Mucosa of stomach (tissue), 1 donor: ENCODE results near the gene NCLN.
"Not testable (repeated sequence)": the region's sequence is repeated elsewhere in the genome, so short reads cannot be mapped to it uniquely, and the experiment has no call there.

ENCODE experiments used
- H3K27me3 ChIP-seq: one replicate; pipeline ENCODE4 v1.7.0; 2013; ENCODE audit warnings: mild to moderate bottlenecking, low read length; ENCODE audit not compliant: control insufficient read depth, insufficient read depth
- H3K36me3 ChIP-seq: one replicate; pipeline ENCODE4 v1.7.0; 2013; ENCODE audit warnings: low read length; ENCODE audit not compliant: control insufficient read depth, insufficient read depth
- H3K4me1 ChIP-seq: one replicate; pipeline ENCODE4 v1.7.0; 2013; ENCODE audit warnings: mild to moderate bottlenecking, low read length; ENCODE audit not compliant: control insufficient read depth, insufficient read depth
- H3K4me3 ChIP-seq: one replicate; pipeline ENCODE4 v1.7.0; 2013; ENCODE audit warnings: low read length
- H3K9ac ChIP-seq: one replicate; pipeline ENCODE4 v1.7.0; 2013; ENCODE audit warnings: mild to moderate bottlenecking, low read length, moderate library complexity
- H3K9me3 ChIP-seq: one replicate; pipeline ENCODE4 v1.7.0; 2013; ENCODE audit warnings: mild to moderate bottlenecking, low read length, moderate library complexity; ENCODE audit not compliant: control insufficient read depth
- donor health status: Pancreatic carcinoma.

NCLN gene

DNA sequence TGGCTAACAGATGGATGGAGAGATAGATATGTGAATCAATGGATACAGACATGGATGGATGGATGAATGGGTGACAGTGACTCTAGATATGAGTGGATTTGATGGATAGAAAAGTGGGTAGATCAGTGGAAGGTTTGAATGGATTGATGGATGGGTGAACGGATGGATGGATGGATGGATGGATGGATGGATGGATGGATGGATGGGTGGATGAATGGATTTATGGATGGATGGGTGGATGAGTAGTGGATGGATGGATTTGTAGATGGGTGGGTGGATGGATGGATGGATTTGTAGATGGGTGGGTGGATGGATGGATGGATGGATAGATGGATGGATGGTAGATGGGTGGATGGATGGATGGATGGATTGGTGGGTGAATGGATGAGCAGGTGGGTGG lies 45.6 kb downstream of the NCLN start:
- no peaks in the 10 kb centered on the region for H3K9me3 ChIP-seq
- no peak overlapping the region for H3K9ac ChIP-seq
- H3K36me3 ChIP-seq = no peaks in the 10 kb centered on the region
- H3K27me3 ChIP-seq = peaks cover 28% of the 10 kb centered on the region
- H3K4me1 ChIP-seq = no peaks in the 10 kb centered on the region
- H3K4me3 ChIP-seq = no peak overlapping the region

DNA sequence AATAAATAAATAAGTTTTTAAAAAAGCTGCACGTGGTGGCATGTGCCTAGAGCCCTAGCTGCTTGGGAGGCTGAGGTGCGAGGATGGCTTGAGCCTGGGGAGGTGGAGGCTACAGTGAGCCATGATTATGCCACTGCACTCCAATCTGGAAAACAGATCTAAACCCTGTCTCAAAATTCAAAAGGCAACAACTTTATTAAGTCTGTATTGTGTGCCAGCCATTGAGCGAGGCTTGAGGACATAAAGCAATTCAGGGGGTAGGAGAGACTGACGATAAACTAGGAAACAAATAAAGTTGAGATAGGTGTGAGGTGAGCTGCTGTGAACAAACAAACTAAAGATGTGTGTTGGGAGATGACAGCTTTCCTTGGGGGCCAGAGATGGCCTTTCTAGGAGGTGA lies 47.4 kb downstream of the NCLN start:
- H3K27me3 ChIP-seq = peaks cover 15% of the 10 kb centered on the region

DNA sequence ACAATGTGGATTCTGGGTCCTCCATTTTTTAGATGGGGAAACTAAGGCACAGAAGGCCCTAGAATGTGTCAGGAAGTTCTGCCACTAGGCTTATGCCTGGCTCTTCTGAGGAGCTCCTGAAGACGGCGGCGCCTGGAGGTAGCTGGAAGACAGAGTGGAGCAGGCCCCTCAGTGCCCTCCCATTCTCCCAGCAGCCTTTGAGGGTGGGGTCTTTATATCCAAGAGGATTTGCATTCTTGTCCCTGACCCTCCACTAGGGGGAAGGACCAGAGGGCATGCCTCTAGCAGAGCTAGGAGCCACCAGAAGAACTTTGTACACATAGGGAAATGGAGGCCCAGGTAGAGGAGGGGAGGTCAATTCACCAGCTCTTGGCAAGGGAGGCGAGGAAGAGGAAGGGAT lies 48.1 kb downstream of the NCLN start:
- Histone ChIP-seq H3K4me3 (no peak overlapping the region), H3K4me1 (no peaks in the 10 kb centered on the region), H3K27me3 (peaks cover 11% of the 10 kb centered on the region), H3K9me3 (no peaks in the 10 kb centered on the region), H3K36me3 (no peaks in the 10 kb centered on the region), H3K9ac (no peak overlapping the region)

More for the DNA sequence above, 47.4 kb downstream of the NCLN start:
- H3K4me1 ChIP-seq = no peaks in the 10 kb centered on the region
- H3K9me3 ChIP-seq = no peaks in the 10 kb centered on the region
- no peak overlapping the region for H3K4me3 ChIP-seq
- no peaks in the 10 kb centered on the region for H3K36me3 ChIP-seq
- no peak overlapping the region for H3K9ac ChIP-seq

DNA sequence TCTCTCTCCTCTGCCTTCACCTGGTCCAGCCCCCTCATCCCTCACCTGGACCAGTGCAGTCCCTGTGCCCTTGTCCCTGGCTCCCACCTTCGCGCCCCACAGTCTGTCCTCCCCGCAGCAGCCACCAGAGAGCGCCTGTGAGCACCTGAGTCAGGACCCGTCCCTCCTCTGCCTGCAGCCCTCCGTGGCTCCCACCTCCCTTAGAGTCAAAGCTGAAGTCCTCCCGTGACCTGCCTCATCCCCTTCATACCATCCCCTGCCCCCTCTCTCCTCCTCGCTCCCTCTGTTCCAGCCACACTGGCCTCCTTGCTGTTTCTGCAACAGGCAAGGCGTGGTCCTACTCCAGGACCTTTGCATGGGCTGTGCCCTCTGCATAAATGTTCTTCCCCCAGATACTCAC lies 49.1 kb downstream of the NCLN start:
- Histone ChIP-seq H3K4me1 (no peaks in the 10 kb centered on the region), H3K27me3 (peaks cover 1% of the 10 kb centered on the region), H3K9me3 (no peaks in the 10 kb centered on the region), H3K4me3 (no peak overlapping the region), H3K9ac (no peak overlapping the region), H3K36me3 (no peaks in the 10 kb centered on the region)

DNA sequence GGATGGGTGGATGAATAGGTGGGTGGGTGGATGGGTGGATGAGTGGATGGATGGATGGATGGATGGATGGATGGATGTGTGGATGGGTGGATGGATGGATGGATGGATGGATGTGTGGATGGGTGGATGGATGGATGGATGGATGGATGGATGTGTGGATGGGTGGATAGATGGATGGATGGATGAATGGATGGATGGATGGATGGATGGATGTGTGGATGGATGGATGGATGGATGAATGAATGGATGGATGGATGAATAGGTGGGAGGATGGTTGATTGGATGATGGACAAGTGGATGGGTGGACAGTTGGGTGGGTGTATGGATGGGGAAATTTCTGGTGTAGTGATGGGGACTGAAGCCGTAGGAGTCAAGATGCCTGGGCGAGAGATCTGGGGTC lies 49.9 kb downstream of the NCLN start:
- not testable (repeated sequence) for H3K27me3 ChIP-seq

DNA sequence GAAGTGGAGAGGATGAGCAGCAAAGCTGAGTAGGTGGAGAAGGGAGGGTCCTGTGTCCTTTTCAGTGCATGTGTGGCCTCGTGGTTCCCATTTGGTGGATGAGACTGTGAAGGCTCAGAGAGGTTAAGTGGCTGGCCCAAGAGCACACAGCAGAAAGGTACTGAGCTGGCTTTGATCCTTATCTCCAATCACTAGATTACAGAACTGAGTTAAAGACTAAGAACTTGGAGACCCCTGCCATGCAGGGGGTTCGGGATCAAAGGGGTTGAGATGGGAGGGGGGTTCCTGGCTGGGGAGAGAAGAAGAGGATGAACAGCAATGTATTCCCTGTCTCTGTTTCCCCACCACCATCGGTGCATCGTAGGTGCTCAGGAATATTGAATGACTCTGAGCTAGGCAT lies 50.5 kb downstream of the NCLN start:
- no peak overlapping the region for H3K4me3 ChIP-seq
- no peaks in the 10 kb centered on the region for H3K36me3 ChIP-seq
- H3K27me3 ChIP-seq = no peaks in the 10 kb centered on the region
- no peaks in the 10 kb centered on the region for H3K9me3 ChIP-seq
- H3K9ac ChIP-seq = no peak overlapping the region
- H3K4me1 ChIP-seq = no peaks in the 10 kb centered on the region

More for the DNA sequence above, 49.9 kb downstream of the NCLN start:
- H3K4me1 ChIP-seq, H3K36me3 ChIP-seq, H3K9ac ChIP-seq, H3K9me3 ChIP-seq, H3K4me3 ChIP-seq: not testable (repeated sequence)

DNA sequence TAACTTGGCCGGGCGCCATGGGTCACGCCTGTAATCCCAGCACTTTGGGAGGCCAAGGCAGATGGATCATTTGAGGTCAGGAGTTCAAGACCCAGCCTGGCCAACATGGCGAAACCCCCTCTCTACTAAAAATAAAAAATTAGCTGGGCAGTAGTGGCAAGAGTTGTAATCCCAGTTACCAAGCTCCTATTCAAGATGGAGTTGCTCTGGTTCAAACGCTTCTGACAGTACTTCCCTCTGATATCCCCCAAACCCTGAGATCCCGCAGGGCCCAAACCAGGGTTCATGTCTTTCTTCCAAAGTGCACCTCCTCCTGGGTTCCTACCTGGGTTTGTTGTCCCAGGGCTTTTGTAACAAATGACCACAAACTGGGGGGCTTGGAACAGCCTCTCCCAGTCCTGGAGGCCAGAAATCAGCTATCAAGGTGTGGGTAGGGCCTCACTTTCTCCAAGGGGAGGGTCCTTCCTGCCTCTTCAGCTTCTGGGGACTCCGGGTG lies 52.4 kb downstream of the NCLN start:
- no peaks in the 10 kb centered on the region for H3K4me1 ChIP-seq
- no peaks in the 10 kb centered on the region for H3K9me3 ChIP-seq
- no peaks in the 10 kb centered on the region for H3K36me3 ChIP-seq
- H3K4me3 ChIP-seq = no peak overlapping the region
- no peak overlapping the region for H3K9ac ChIP-seq
- H3K27me3 ChIP-seq = no peaks in the 10 kb centered on the region

DNA sequence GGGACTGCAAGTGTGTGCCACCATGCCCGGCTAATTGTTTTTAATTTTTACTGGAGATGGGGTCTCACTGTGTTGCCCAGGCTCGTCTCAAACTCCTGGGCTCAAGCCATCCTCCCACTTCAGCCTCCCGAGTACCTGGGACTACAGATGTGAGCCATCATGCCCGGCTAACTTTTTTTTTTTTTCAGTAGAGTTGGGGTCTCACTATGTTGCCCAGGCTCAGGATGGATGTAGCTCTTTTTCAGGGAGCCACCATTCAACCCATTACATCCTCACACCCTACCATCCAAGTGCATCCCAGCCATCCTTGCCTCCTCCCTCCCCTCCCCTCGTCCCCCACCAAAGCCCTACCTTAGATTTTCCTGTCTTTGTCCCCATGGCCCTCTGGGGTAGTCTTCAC lies 53.6 kb downstream of the NCLN start:
- no peak overlapping the region for H3K4me3 ChIP-seq
- H3K9ac ChIP-seq = no peak overlapping the region
- no peaks in the 10 kb centered on the region for H3K36me3 ChIP-seq
- H3K4me1 ChIP-seq = no peaks in the 10 kb centered on the region
- H3K27me3 ChIP-seq = no peaks in the 10 kb centered on the region
- no peaks in the 10 kb centered on the region for H3K9me3 ChIP-seq

DNA sequence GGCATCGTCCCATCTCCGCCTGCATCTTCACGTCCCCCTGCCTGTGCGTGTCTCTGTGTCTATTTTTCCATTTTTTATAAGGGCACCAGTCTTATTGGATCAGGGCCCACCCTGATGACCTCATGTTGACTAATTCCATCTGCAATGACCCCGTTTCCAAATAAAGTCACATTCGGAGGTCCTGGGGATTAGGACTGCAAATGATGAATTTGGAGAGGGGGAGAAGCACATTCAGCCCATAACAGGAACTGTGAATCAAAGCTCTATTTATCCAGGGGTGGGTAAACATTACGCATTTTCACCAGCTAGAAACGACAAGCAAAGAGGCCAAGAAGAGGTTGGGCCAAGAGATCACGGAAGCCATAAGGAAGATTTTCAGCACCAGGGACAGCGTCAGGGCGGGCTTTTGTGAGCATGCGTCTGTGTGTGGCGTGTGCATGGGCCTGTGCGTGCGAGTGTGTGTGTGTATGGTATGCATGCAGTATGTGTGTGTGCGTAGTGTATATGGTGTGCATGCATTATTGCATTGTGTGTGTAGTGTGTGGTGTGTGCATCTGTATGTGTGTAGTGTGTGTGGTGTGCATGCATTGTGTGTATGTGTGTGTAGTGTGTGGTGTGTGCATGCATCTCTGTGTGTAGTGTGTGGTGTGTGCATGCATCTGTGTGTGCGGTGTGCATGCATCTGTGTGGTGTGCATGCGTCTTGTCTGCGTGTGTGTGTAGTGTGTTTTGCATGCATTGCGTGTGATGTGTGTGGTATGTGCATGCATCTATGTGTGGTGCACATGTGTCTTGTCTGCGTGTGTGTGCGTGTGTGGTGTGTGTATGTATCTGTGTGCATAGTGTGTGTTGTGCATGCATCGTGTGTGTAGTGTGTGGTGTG lies 58.3 kb downstream of the NCLN start:
- no peak overlapping the region for H3K4me3 ChIP-seq
- no peaks in the 10 kb centered on the region for H3K27me3 ChIP-seq
- H3K4me1 ChIP-seq = no peaks in the 10 kb centered on the region
- H3K9ac ChIP-seq = no peak overlapping the region
- H3K9me3 ChIP-seq = no peaks in the 10 kb centered on the region
- no peaks in the 10 kb centered on the region for H3K36me3 ChIP-seq

DNA sequence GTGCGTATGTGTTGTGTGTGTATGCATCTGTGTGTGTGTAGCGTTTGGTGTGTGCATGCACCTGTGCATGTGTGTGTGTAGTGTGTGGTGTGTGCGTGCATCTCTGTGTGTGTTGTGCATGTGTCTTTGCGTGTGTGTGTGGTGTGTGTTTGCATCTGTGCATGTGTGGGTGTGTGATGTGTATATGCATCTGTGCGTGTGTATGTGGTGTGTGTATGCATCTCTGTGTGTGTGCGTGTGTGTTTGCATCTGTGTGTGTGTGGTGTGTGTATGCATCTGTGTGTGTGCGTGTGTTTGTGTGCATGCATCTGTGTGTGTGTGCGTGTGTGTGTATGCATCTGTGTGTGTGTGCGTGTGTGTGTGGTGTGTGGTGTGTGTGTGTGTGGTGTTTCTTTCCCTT lies 59.3 kb downstream of the NCLN start:
- Histone ChIP-seq H3K9ac (no peak overlapping the region), H3K27me3 (no peaks in the 10 kb centered on the region), H3K9me3 (no peaks in the 10 kb centered on the region)

DNA sequence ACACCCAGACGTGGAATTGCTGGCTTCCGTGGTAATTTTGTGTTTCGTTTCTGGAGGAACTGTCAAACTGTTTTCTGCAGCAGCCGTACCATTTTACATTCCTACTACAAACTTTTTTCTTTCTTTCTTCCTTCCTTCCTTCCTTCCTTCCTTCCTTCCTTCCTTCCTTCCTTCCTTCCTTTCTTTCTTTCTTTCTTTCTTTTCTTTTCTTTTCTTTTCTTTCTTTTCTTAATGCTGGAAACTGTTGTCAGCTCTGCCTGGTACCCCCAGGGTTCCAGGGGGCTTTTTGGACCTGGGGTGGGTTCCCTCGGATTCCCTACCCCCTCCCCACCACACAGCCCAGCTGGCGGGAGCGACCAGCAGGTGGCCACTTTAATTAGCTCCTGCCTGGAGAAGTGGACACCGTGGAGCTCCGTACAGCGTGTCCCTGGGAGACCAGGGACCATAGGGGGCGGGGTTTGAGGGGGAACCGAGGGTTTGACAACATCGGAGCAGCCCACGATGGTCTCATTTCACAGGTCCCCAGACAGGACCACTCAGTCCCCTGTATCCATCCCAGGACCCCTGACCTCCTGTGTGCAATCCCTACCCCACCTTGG lies 63.1 kb downstream of the NCLN start:
- no peaks in the 10 kb centered on the region for H3K36me3 ChIP-seq
- H3K4me3 ChIP-seq = no peak overlapping the region
- H3K27me3 ChIP-seq = no peaks in the 10 kb centered on the region
- no peaks in the 10 kb centered on the region for H3K9me3 ChIP-seq
- no peaks in the 10 kb centered on the region for H3K4me1 ChIP-seq
- H3K9ac ChIP-seq = no peak overlapping the region

More for the DNA sequence above, 59.3 kb downstream of the NCLN start:
- no peaks in the 10 kb centered on the region for H3K36me3 ChIP-seq
- H3K4me1 ChIP-seq = no peaks in the 10 kb centered on the region
- no peak overlapping the region for H3K4me3 ChIP-seq

DNA sequence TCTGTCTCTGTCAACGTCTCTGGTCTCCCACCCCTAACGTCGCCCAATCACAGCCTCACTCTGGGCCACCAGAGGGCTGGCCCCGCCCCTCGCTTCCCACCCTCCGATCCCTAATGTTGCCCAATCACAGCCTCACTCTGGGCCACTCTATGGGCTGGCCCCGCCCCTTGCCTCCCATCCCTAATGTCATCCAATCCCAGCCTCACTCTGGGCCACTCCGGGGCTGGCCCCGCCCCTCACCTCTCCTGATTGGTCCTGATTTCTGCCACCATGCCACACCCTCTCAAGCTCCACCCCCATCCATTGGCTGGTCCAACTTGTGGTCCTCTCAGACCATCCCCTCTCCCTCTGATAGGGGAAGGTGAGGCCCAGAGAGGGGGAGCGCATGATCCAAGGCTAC lies 63.7 kb downstream of the NCLN start:
- no peak overlapping the region for H3K4me3 ChIP-seq
- no peaks in the 10 kb centered on the region for H3K27me3 ChIP-seq
- no peaks in the 10 kb centered on the region for H3K9me3 ChIP-seq
- H3K36me3 ChIP-seq = no peaks in the 10 kb centered on the region
- no peak overlapping the region for H3K9ac ChIP-seq
- no peaks in the 10 kb centered on the region for H3K4me1 ChIP-seq
